K562 (cell line): Measurements from ENCODE around the gene PATJ. TPM values are rescaled to one million over a fixed set of nuclear protein-coding genes. Genes with fewer than 3 reads are reported as not detected.

Source experiments
- ATAC-seq: fragments of 200-7000 bp; cut with Tn5 transposase; 3 replicates; pipeline ENCODE4 v1.9.1; 2020; ENCODE audit warnings: moderate library complexity
- BruUV-seq: library from RNA; stranded (reverse); fragments of 400-500 nt; replicated peaks from 2 replicates; lab custom pipeline; 2021; lab: Mats Ljungman, UMichigan
- CTCF ChIA-PET: fragments of 300-600 bp; formaldehyde crosslinking; extraction: SDS; loops from one replicate; lab custom pipeline; 2021; ENCODE audit warnings: low intra/inter-chr PET ratio; lab: Yijun Ruan, JAX
- POLR2A ChIA-PET: fragments of 300-600, 350-650 bp; sonication (Branson Sonifier 250); formaldehyde crosslinking; extraction: SDS; loops from one replicate; lab custom pipeline; 2021; ENCODE audit warnings: antibody characterized with exemption, inconsistent platforms; lab: Yijun Ruan, JAX
- DNase-seq, 4 experiments: peaks; one replicate each; pipeline versions ENCODE4 v3.0.0 to v3.0.0-alpha.2; 2011 to 2018; ENCODE audit warnings: low spot score in 3 of 4, mixed read lengths in 3 of 4; ENCODE audit errors: extremely low read depth in 1 of 4
- FAIRE-seq: peaks from 2 replicates; lab custom pipeline; 2011; peaks lifted over from hg19 to GRCh38; lab: Jason Lieb, UNC
- H2AFZ ChIP-seq: 2 replicates; pipeline ENCODE4 v1.6.0; 2011; ENCODE audit warnings: low read depth, low read length, control low read depth, inconsistent platforms
- H3K27ac ChIP-seq: fragments of 200-600 bp; 3 replicates; pipeline ENCODE4 v1.8.0; 2011; ENCODE audit warnings: low read depth, mild to moderate bottlenecking, control low read depth, inconsistent platforms, low read length, moderate library complexity, mixed read lengths; ENCODE audit errors: extremely low read depth
- H3K27me3 ChIP-seq, 2 experiments: fragments of 300-600 bp in 1 of 2; 2 replicates in 1 of 2; 3 replicates in 1 of 2; pipeline versions ENCODE4 v1.6.0 to v1.8.0; 2011; ENCODE audit warnings: inconsistent platforms in 2 of 2, low read length in 2 of 2, mild to moderate bottlenecking in 1 of 2, mixed read lengths in 1 of 2, moderate library complexity in 1 of 2; ENCODE audit not compliant: control insufficient read depth in 2 of 2, insufficient read depth in 2 of 2
- H3K36me3 ChIP-seq: fragments of 300-600 bp; 3 replicates; pipeline ENCODE4 v1.8.0; 2011; ENCODE audit warnings: mild to moderate bottlenecking, low read length, inconsistent platforms; ENCODE audit not compliant: control insufficient read depth, insufficient read depth
- H3K4me1 ChIP-seq, 2 experiments: fragments of 200-600 bp in 1 of 2; replicated peaks in 1 of 2; 2 replicates in 1 of 2; 3 replicates in 1 of 2; pipeline versions ENCODE4 v1.5.1 to v1.8.0; 2011; ENCODE audit warnings: inconsistent platforms in 2 of 2, low read length in 2 of 2, mild to moderate bottlenecking in 1 of 2, mixed read lengths in 1 of 2, moderate library complexity in 1 of 2; ENCODE audit not compliant: control insufficient read depth in 2 of 2, insufficient read depth in 2 of 2
- H3K4me2 ChIP-seq: 2 replicates; pipeline ENCODE4 v1.6.1; 2011; ENCODE audit warnings: low read length, control low read depth, inconsistent platforms, mixed read lengths; ENCODE audit not compliant: insufficient read depth
- H3K4me3 ChIP-seq: fragments of 200-600 bp; sonication (generic), shearing (Covaris generic); 2 replicates; pipeline ENCODE4 v1.5.1; 2016; ENCODE audit warnings: control low read depth, inconsistent platforms
- H3K79me2 ChIP-seq: fragments of 200-600 bp; 3 replicates; pipeline ENCODE4 v1.8.0; 2011; ENCODE audit warnings: low read length, inconsistent platforms; ENCODE audit not compliant: control insufficient read depth, insufficient read depth
- H3K9ac ChIP-seq, 2 experiments: 2 replicates each; pipeline versions ENCODE4 v1.6.0 to v1.6.1; 2011; ENCODE audit warnings: low read depth in 2 of 2, low read length in 2 of 2, control low read depth in 1 of 2, inconsistent platforms in 1 of 2, mild to moderate bottlenecking in 1 of 2, mixed read lengths in 1 of 2; ENCODE audit not compliant: insufficient read depth in 1 of 2
- H3K9me1 ChIP-seq: one replicate; pipeline ENCODE4 v1.6.0; 2011; ENCODE audit warnings: inconsistent platforms, mild to moderate bottlenecking, low read length, moderate library complexity; ENCODE audit not compliant: control insufficient read depth, insufficient read depth
- H3K9me3 ChIP-seq: replicated peaks from 2 replicates; pipeline ENCODE4 v1.5.1; 2011; ENCODE audit warnings: low read depth, low read length, inconsistent platforms; ENCODE audit not compliant: control insufficient read depth, insufficient read depth
- H4K20me1 ChIP-seq: replicated peaks from 2 replicates; pipeline ENCODE4 v1.6.1; 2011; ENCODE audit warnings: low read length, inconsistent platforms, mixed read lengths; ENCODE audit not compliant: control insufficient read depth, insufficient read depth
- BHLHE40 ChIP-seq: IDR thresholded peaks from 2 replicates; pipeline ENCODE4 v1.6.1; 2011; ENCODE audit warnings: low read length, improper control_type of control experiment
- GATA2 ChIP-seq: sonication (generic); formaldehyde crosslinking; IDR thresholded peaks from 2 replicates; pipeline ENCODE4 v1.4.0; 2020; ENCODE audit warnings: mild to moderate bottlenecking, missing genetic modification reagents
- MAFG ChIP-seq: fragments of 450-650 bp; conservative IDR thresholded peaks from 2 replicates; pipeline ENCODE4 v1.6.1; 2016; ENCODE audit warnings: missing genetic modification characterization, missing compliant biosample characterization
- NFE2 ChIP-seq: IDR thresholded peaks from 2 replicates; pipeline ENCODE4 v1.6.1; 2014; ENCODE audit warnings: antibody characterized with exemption, low read depth
- SAFB2 ChIP-seq: fragments of 200-400 bp; formaldehyde crosslinking; IDR thresholded peaks from 2 replicates; pipeline ENCODE4 v1.6.1; 2018; ENCODE audit warnings: borderline replicate concordance, low read length, low read depth, moderate library complexity; ENCODE audit not compliant: severe bottlenecking
- ZNF12 ChIP-seq: sonication (generic); formaldehyde crosslinking; IDR thresholded peaks from 2 replicates; pipeline ENCODE4 v1.4.0; 2020; ENCODE audit warnings: mild to moderate bottlenecking, missing genetic modification reagents
- WGBS: fragments of 100-300 bp; shearing (Covaris generic); methylation state at CpG from one replicate; pipeline ENCODE4 v1.1.6; 2016; ENCODE audit warnings: low coverage, mixed read lengths; ENCODE audit not compliant: insufficient coverage; ENCODE audit errors: missing lambda C conversion rate; 5-methylcytosine and 5-hydroxymethylcytosine counted together
- in situ Hi-C: fragments of 300-500 bp; cut with MboI; formaldehyde crosslinking; loops from 4 replicates; pipeline ENCODE4 v1.15.0; 2018; ENCODE audit warnings: inconsistent platforms, mixed read lengths
- intact Hi-C: fragments of 100-400 bp; cut with micrococcal nuclease; formaldehyde crosslinking; loops from 2 replicates; pipeline ENCODE4 v1.14.2; 2022
- polyA plus RNA-seq, 8 experiments: library from polyadenylated mRNA; depleted of rRNA in 4 of 8; stranded (reverse) in 5 of 8; unstranded in 3 of 8; fragments of >200 nt; fragmentation: Nextera tagmentation in 2 of 8; fragmentation: Illumina TruSeq in 1 of 8; extraction: Ambion mirVana in 2 of 8; extraction: Trizol in 1 of 8; gene quantifications; 2 replicates each; pipeline versions ENCODE4 v1.2.1 to v1.2.3, GENCODE V29; 2011 to 2014; ENCODE audit warnings: inconsistent platforms in 1 of 8, missing spikeins in 1 of 8
- total RNA-seq, 7 experiments: library from RNA; depleted of rRNA in 6 of 7; stranded (reverse); fragments of >200 nt in 6 of 7; fragmentation: Illumina TruSeq in 2 of 7; extraction: Trizol in 2 of 7; gene quantifications; 2 replicates each; pipeline versions ENCODE4 v1.2.1 to v1.2.3, GENCODE V29; 2011 to 2021; ENCODE audit warnings: low replicate concordance in 1 of 7
- TF ChIP-seq, protein P1 (sequence below), 2 experiments: IDR thresholded peaks; 2 replicates each; pipeline ENCODE4 v1.6.1; 2011; ENCODE audit warnings: borderline replicate concordance in 1 of 2, control low read depth in 1 of 2, low read depth in 1 of 2, low read length in 1 of 2, mild to moderate bottlenecking in 1 of 2, mixed read lengths in 1 of 2, moderate library complexity in 1 of 2; ENCODE audit not compliant: insufficient read depth in 1 of 2, insufficient read length in 1 of 2, poor library complexity in 1 of 2, severe bottlenecking in 1 of 2; ENCODE audit errors: extremely low read depth in 1 of 2
- TF ChIP-seq, protein P2 (sequence below): sonication (generic); formaldehyde crosslinking; IDR thresholded peaks from 2 replicates; pipeline ENCODE4 v1.5.0; 2020; ENCODE audit warnings: missing genetic modification reagents

PATJ gene
- total and polyA plus RNA-seq, 9 of the 15 experiments (the other 6 are each of a cell fraction or from before 2014, with no cell fraction given): 0.22 TPM; not detected in 8

DNA sequence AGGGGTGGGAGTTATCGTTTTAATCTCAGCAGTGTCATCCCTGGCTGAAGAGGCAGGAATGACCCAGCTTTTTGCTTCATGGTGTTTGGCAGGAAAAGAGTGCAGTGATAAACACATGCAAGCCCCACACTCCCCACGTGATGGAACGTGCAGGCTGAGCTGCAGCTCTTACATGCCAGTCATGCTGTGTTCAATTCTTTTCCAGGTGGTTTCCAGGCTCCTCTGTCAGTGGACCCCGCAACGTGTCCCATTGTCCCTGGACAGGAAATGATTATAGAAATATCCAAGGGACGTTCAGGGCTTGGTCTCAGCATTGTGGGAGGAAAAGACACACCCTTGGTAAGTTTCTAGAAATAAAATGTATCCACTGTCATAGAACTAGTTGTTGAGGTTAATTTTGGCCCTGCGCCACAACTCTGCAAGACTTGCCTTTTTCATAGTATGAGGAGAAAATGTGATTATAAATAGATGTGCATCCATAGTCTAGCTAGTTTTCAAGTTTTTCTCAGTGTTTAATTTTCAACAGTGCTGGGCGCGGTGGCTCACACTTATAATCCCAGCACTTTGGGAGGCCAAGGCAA lies 342.1 kb downstream of the PATJ start:
- TF ChIP-seq BHLHE40 (peak; percentile 88), MAFG (tag) (peak; percentile 70), NFE2 (peak; percentile 26; the same call in 1 of the 2 replicates), SAFB2 (no peak), ZNF12 (CRISPR knock-in tag) (no peak), GATA2 (CRISPR knock-in tag) (no peak)
- TF ChIP-seq, protein P1, sequence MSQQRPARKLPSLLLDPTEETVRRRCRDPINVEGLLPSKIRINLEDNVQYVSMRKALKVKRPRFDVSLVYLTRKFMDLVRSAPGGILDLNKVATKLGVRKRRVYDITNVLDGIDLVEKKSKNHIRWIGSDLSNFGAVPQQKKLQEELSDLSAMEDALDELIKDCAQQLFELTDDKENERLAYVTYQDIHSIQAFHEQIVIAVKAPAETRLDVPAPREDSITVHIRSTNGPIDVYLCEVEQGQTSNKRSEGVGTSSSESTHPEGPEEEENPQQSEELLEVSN (IDR thresholded peaks at IDR 0.05; ENCODE audit: borderline replicate concordance in 1 of 2, extremely low read depth in 1 of 2, insufficient read depth in 1 of 2, insufficient read length in 1 of 2, low read depth in 1 of 2, low read length in 1 of 2, poor library complexity in 1 of 2, severe bottlenecking in 1 of 2): peak in 1 of 2 experiments; percentile 16
- TF ChIP-seq, protein P2, sequence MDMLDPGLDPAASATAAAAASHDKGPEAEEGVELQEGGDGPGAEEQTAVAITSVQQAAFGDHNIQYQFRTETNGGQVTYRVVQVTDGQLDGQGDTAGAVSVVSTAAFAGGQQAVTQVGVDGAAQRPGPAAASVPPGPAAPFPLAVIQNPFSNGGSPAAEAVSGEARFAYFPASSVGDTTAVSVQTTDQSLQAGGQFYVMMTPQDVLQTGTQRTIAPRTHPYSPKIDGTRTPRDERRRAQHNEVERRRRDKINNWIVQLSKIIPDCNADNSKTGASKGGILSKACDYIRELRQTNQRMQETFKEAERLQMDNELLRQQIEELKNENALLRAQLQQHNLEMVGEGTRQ (CRISPR knock-in tag): peak; percentile 52
- H2AFZ ChIP-seq: no peak overlapping the region
- intact Hi-C loops: no loop called here
- no peak overlapping the region for H3K27ac ChIP-seq
- CTCF ChIA-PET: no interaction called here
- FAIRE-seq: no peak
- H3K9ac ChIP-seq: no peak overlapping the region
- no peak overlapping the region for H3K4me2 ChIP-seq
- 0 out of 3 replicates have a peak, but pooled peaks have one; percentile 27 for ATAC-seq
- DNase-seq: peak in 1 of 4 experiments; percentile 4
- H3K79me2 ChIP-seq: no peaks in the 10 kb centered on the region
- H3K9me3 ChIP-seq: no peaks in the 10 kb centered on the region
- no peak overlapping the region for H3K4me3 ChIP-seq
- no peaks in the 10 kb centered on the region for H4K20me1 ChIP-seq
- no peaks in the 10 kb centered on the region for H3K9me1 ChIP-seq
- H3K27me3 ChIP-seq: peaks cover 4 to 12% of the 10 kb centered on the region in 2 experiments; a peak in 3 of 5 replicates
- no peaks in the 10 kb centered on the region; a peak in 1 of 5 replicates for H3K4me1 ChIP-seq
- H3K36me3 ChIP-seq: no peaks in the 10 kb centered on the region
- POLR2A ChIA-PET: interaction anchor here (0.6 to 0.7 kb wide), 2 partner anchors 12 to 557 kb away, joined by 3 read pairs; no protein-coding TSS in a partner anchor
- WGBS: 19% methylated on average over 9 of the region's 9 CpGs
- in situ Hi-C loops: no loop called here
- BruUV-seq: no TSS peak
